K562 (cell line): ENCODE data around the gene GCHFR. TPM values are rescaled to one million over a fixed set of nuclear protein-coding genes. Genes with fewer than 3 reads are reported as not detected.

Experiments
- CREM ChIP-seq: IDR thresholded peaks from 2 replicates; pipeline ENCODE4 v1.6.1; 2014; ENCODE audit warnings: antibody characterized with exemption, low read depth
- DNMT1 ChIP-seq: fragments of 450-650 bp; IDR thresholded peaks from 2 replicates; pipeline ENCODE4 v1.6.1; 2016; ENCODE audit warnings: antibody characterized with exemption, mild to moderate bottlenecking
- E2F8 ChIP-seq: fragments of 450-650 bp; IDR thresholded peaks from 2 replicates; pipeline ENCODE4 v1.7.1; 2018; ENCODE audit warnings: mild to moderate bottlenecking, low read depth; ENCODE audit not compliant: partially characterized antibody
- FOS ChIP-seq: IDR thresholded peaks from 3 replicates; pipeline ENCODE4 v1.6.1; 2011; ENCODE audit not compliant: insufficient read length; ENCODE audit errors: extremely low read depth
- FOXP4 ChIP-seq: sonication (generic); formaldehyde crosslinking; IDR thresholded peaks from 2 replicates; pipeline ENCODE4 v1.8.0; 2022; ENCODE audit warnings: mild to moderate bottlenecking, missing genetic modification reagents, borderline replicate concordance
- HMG20A ChIP-seq: fragments of 450-650 bp; formaldehyde crosslinking; conservative IDR thresholded peaks from 2 replicates; pipeline ENCODE4 v1.4.0; 2020; ENCODE audit warnings: mild to moderate bottlenecking, mixed read lengths
- KLF16 ChIP-seq: IDR thresholded peaks from 2 replicates; pipeline ENCODE4 v1.6.1; 2016; ENCODE audit warnings: antibody characterized with exemption
- LEF1 ChIP-seq: fragments of 450-650 bp; IDR thresholded peaks from 2 replicates; pipeline ENCODE4 v1.6.1; 2016; ENCODE audit warnings: mild to moderate bottlenecking
- NCOR1 ChIP-seq: fragments of 450-650 bp; IDR thresholded peaks from 2 replicates; pipeline ENCODE4 v1.6.1; 2016; ENCODE audit warnings: mild to moderate bottlenecking, moderate library complexity
- PRMT5 ChIP-seq: sonication (generic); formaldehyde crosslinking; IDR thresholded peaks from 2 replicates; pipeline ENCODE4 v1.5.0; 2020; ENCODE audit warnings: missing genetic modification reagents
- RAD21 ChIP-seq, 2 experiments: fragments of 250-450 bp in 1 of 2; fragments of 450-650 bp in 1 of 2; sonication (Bioruptor Pico) in 1 of 2; formaldehyde crosslinking in 1 of 2; IDR thresholded peaks in 1 of 2; conservative IDR thresholded peaks in 1 of 2; 2 replicates each; pipeline versions ENCODE4 v1.4.0 to v1.8.0; 2020 to 2022; ENCODE audit warnings: mild to moderate bottlenecking in 2 of 2, moderate library complexity in 1 of 2
- RAD51 ChIP-seq: fragments of 450-650 bp; IDR thresholded peaks from 2 replicates; pipeline ENCODE4 v1.7.1; 2016; ENCODE audit warnings: low read depth, mild to moderate bottlenecking, borderline replicate concordance
- RBM34 ChIP-seq: fragments of 200-400 bp; formaldehyde crosslinking; IDR thresholded peaks from 2 replicates; pipeline ENCODE4 v1.6.1; 2018; ENCODE audit warnings: low read length, borderline replicate concordance; ENCODE audit not compliant: insufficient read depth
- YY1 ChIP-seq, 3 experiments: IDR thresholded peaks; 2 replicates each; pipeline ENCODE4 v1.6.1; 2011; ENCODE audit warnings: low read length in 2 of 3, mild to moderate bottlenecking in 2 of 3, moderate library complexity in 2 of 3, borderline replicate concordance in 1 of 3, control low read depth in 1 of 3, low read depth in 1 of 3; ENCODE audit not compliant: insufficient read depth in 3 of 3, insufficient replicate concordance in 2 of 3, control insufficient read depth in 1 of 3, insufficient read length in 1 of 3; ENCODE audit errors: extremely low read depth in 1 of 3
- ZBTB49 ChIP-seq: sonication (generic); formaldehyde crosslinking; IDR thresholded peaks from 2 replicates; pipeline ENCODE4 v1.8.0; 2022; ENCODE audit warnings: missing genetic modification reagents, mild to moderate bottlenecking, borderline replicate concordance
- ZNF174 ChIP-seq: fragments of 250-450 bp; sonication (Bioruptor Pico); IDR thresholded peaks from 2 replicates; pipeline ENCODE4 v1.4.0; 2020; ENCODE audit warnings: mild to moderate bottlenecking
- ZNF511 ChIP-seq: sonication (generic); formaldehyde crosslinking; IDR thresholded peaks from 2 replicates; pipeline ENCODE4 v1.8.0; 2022; ENCODE audit warnings: mild to moderate bottlenecking, missing genetic modification reagents
- ZNF583 ChIP-seq: fragments of 250-450 bp; sonication (Bioruptor Pico); IDR thresholded peaks from 2 replicates; pipeline ENCODE4 v1.4.0; 2020
- polyA plus RNA-seq, 8 experiments: library from polyadenylated mRNA; depleted of rRNA in 4 of 8; stranded (reverse) in 5 of 8; unstranded in 3 of 8; fragments of >200 nt; fragmentation: Nextera tagmentation in 2 of 8; fragmentation: Illumina TruSeq in 1 of 8; extraction: Ambion mirVana in 2 of 8; extraction: Trizol in 1 of 8; gene quantifications; 2 replicates each; pipeline versions ENCODE4 v1.2.1 to v1.2.3, GENCODE V29; 2011 to 2014; ENCODE audit warnings: inconsistent platforms in 1 of 8, missing spikeins in 1 of 8
- total RNA-seq, 7 experiments: library from RNA; depleted of rRNA in 6 of 7; stranded (reverse); fragments of >200 nt in 6 of 7; fragmentation: Illumina TruSeq in 2 of 7; extraction: Trizol in 2 of 7; gene quantifications; 2 replicates each; pipeline versions ENCODE4 v1.2.1 to v1.2.3, GENCODE V29; 2011 to 2021; ENCODE audit warnings: low replicate concordance in 1 of 7

Gene GCHFR
- total and polyA plus RNA-seq, 9 of the 15 experiments (the other 6 are each of a cell fraction or from before 2014, with no cell fraction given), result 8.7 to 83.5 (median 20.8) TPM

GRCh38 chr15:40762919-40763800 is 708 bp upstream of the GCHFR start (continued):
- no peak for TF ChIP-seq ZNF174 (CRISPR knock-in tag)
- TF ChIP-seq E2F8, result peak; percentile 74
- TF ChIP-seq FOXP4 (CRISPR knock-in tag), result peak; percentile 84
- TF ChIP-seq ZNF511 (CRISPR knock-in tag), result peak; percentile 91; the same call in 1 of the 2 replicates
- TF ChIP-seq PRMT5 (CRISPR knock-in tag), result no peak
- TF ChIP-seq YY1 (IDR thresholded peaks at IDR 0.05; ENCODE audit: borderline replicate concordance in 1 of 3, control insufficient read depth in 1 of 3, extremely low read depth in 1 of 3, insufficient read depth in 3 of 3, insufficient read length in 1 of 3, insufficient replicate concordance in 2 of 3, low read depth in 1 of 3, low read length in 2 of 3), result peak in 1 of 3 experiments; percentile 7
- TF ChIP-seq NCOR1, result peak; percentile 11; the same call in 1 of the 2 replicates
- TF ChIP-seq HMG20A, result no peak
- no peak for TF ChIP-seq ZNF583 (CRISPR knock-in tag)
- no peak for TF ChIP-seq RBM34
- TF ChIP-seq ZBTB49 (CRISPR knock-in tag), result 0 out of 2 replicates have a peak, but pooled peaks have one; percentile 49
- TF ChIP-seq RAD51, result no peak
- TF ChIP-seq FOS, result no peak
- no peak for TF ChIP-seq CREM
- TF ChIP-seq KLF16, result no peak
- no peak for TF ChIP-seq DNMT1
- TF ChIP-seq LEF1, result no peak; the same call in 1 of the 2 replicates
- TF ChIP-seq RAD21 (CRISPR knock-in tag; conservative IDR thresholded peaks at IDR 0.05 in 1 of 2, IDR thresholded peaks at IDR 0.05 in 1 of 2), result peak in 1 of 2 experiments; percentile 17; a peak in 1 of 4 replicates
